Smooth muscle cell of the brain vasculature (primary cell): ENCODE data around the gene RXRA.

Source experiments
- DNase-seq: peaks from one replicate; pipeline ENCODE4 v3.0.0-alpha.2; 2012; ENCODE audit warnings: low read depth, low spot score

The RXRA gene

GRCh38 chr9:134366223-134367031 is 40.2 kb downstream of the RXRA start:
- peak; percentile 68 for DNase-seq

DNA sequence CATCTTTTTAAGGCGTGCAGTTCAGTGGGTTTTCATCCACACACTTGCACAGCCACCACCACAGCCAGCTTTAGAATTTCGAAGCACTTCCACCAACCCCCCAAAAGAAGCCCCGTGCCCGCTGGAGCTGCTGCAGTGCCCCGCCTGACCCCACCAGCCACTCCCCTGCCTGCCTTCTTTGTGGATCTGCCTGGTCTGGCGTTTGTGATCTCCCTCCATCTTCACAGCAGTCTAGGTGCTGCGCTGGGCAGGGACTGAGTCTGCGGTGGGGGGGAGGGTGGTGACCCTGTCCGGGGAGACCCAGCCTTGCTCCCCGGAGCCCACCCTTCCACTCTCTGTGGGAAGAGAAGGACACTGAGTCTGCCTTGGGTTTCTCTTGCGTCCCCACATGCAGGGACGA is 40.8 kb downstream of the RXRA start:
- no peak for DNase-seq

GRCh38 chr9:134367791-134368490 is 41.7 kb downstream of the RXRA start:
- DNase-seq = no peak

- DNase-seq = no peak
Measured at GRCh38 chr9:134368571-134368970, 42.3 kb downstream of the RXRA start.

- no peak for DNase-seq
Measured at GRCh38 chr9:134369416-134370212, 43.4 kb downstream of the RXRA start.

DNA sequence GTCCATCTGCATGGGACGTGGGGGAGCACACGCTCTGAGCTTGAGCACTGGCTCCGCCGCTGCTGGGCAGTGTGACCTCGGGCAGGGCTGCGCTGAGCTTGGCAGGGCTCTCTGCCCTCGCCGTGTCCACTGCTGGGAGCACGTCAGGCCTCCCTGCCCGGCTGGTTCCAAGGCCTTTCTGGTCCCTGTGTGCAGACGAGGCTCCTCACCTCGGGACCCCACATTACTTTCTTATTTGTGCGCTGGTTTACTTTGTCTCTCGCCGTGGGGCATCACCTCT is 43.9 kb downstream of the RXRA start:
- DNase-seq = no peak

GRCh38 chr9:134370638-134371037 is 44.4 kb downstream of the RXRA start:
- no peak for DNase-seq

GRCh38 chr9:134371731-134372130 is 45.5 kb downstream of the RXRA start:
- DNase-seq = no peak

- no peak for DNase-seq
Measured at GRCh38 chr9:134372581-134373267, 46.5 kb downstream of the RXRA start.

DNA sequence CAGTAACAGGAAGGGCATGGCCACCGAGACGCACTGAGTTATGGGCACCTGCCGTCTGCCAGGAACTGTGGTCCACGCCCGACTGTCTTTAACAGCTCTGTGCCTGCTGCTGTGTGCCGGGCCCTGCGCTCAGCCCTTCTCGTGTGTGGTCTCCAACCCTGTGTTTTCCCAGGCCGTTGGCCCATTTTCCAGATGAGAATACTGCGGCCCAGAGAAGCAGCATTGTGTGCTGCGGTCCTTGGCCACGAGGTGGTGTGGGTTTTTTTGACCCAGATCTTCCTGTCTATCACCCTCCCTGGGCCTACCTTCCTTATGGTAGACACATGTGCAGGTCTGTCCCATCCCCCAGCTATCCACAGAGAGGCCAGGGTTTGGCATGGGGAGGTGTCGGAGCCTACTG is 47.0 kb downstream of the RXRA start:
- no peak for DNase-seq

GRCh38 chr9:134373953-134374300 is 47.7 kb downstream of the RXRA start:
- DNase-seq = no peak

GRCh38 chr9:134374301-134375010 is 48.2 kb downstream of the RXRA start:
- no peak for DNase-seq

DNA sequence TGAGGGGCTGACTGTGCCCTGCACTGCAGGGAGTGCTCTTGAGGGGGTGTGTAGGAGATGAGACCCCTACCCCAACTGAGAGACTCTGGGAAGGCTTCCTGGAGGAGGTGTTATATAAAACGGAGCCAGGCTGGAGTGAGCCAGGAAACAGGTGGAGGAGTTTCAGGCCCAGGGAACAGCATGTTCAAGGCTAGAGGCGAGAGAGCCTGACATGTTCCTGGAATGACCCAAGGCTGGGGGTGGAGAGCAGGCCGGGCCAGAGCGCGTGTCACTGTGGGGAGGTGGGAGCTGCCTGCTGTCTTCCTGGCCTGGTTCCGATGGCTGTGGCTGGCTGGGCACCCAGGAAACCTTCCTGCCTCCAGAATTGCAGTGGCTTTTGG is 48.7 kb downstream of the RXRA start:
- peak; percentile 13 for DNase-seq

- peak; percentile 84 for DNase-seq
Measured at GRCh38 chr9:134375430-134376385, 49.5 kb downstream of the RXRA start.

DNA sequence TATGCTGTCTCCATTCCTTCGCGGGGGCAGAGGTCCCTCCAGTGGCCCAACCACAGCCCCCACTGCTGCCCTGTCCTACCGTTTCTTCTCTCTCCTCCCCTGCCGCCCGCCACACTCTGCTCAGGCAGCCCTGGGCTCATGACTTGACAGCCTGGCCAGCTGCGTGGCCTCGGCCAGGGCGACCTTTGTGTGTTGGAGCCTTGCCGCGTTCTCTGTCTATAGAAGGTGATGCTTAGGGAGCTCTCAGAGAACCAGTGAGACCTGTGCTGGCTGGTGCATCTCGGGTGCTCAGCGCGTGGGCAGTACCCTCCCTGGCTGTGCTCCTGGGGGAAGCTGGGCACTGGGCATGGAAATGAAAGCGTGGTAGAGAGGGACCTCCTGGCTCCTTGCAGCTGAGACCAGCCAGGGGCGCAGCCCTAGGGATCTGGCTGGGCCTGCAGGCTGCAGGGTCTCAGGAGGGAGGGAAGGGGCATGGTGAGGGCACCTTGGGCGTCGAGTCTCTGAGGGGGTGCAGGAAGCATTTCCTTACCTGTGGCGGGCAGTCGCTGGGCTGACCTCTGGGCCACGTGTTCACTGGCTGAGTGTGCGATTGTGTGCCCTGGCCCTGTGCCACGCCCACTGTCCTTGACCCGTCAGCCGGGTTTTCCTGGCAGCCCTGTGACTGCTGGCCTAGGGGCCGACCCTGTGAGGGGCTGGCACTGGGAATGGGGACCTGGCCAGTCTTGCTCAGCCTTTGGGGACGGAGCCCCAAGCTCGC is 50.3 kb downstream of the RXRA start:
- DNase-seq = no peak

DNA sequence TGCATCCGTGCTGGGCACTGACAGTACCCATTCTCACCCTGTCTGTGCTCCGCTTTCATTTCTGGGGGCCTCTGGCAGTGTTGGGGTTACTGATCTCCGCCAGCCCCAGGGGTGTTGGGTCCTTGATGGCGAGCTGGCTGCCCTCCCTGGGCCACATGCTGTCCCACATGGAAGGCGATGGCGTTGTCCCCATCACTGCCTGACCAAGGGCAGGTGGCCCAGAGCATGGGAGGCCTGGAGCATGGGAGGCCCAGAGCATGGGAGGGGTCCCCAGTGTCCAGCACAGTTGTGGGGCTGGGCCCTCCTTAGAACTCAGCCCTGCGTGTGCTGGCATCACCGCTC is 50.9 kb downstream of the RXRA start:
- DNase-seq = no peak

- DNase-seq = no peak
Measured at GRCh38 chr9:134377976-134378375, 51.7 kb downstream of the RXRA start.

- peak; percentile 39 for DNase-seq
Measured at GRCh38 chr9:134378901-134379338, 52.7 kb downstream of the RXRA start.

DNA sequence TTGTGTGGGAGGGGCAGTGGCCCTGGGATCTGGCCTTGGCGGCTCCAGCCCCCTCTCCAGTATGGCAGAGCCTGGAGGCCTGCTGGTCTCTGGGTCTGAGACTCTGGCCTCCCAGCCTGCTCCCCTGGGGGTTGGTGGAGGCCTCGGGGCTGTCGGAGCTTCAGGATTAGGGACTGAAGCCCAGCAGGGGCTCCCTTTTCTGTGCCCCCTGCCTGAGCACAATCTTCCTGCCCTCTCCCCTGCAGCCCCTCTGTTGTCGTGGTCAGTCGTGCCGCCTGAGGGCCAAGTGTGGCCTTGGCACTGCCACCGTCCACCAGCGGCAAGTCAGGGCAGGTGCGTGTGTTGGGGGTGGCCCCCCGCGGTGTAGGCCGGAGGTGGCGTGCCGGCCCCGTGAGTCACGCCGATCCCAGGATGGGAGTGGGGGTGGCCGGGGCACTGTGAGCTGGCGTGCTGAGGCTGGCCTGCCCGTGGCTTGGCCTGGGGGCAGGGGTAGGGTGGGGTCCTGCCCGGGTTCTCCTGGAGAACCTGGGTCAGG is 53.6 kb downstream of the RXRA start:
- no peak for DNase-seq
